Stomach (tissue), 9 donors: ENCODE results near the gene TEDC1. TPM values are rescaled to one million over a fixed set of nuclear protein-coding genes. Genes with fewer than 3 reads are reported as not detected.

Source experiments
- DNase-seq, 2 donors: peaks; one replicate each; pipeline versions ENCODE4 v3.0.0 to v3.0.0-alpha.2; 2013 to 2019
- H3K27ac ChIP-seq, 5 donors: fragments of 200-600 bp in 4 of 5; sonication (generic) in 4 of 5; one replicate each; pipeline ENCODE4 v1.5.1; 2013 to 2019; ENCODE audit warnings: mild to moderate bottlenecking in 1 of 5, moderate library complexity in 1 of 5
- H3K27me3 ChIP-seq, 3 donors: fragments of 200-600 bp; sonication (generic); one replicate each; pipeline ENCODE4 v1.5.1; 2017 to 2019; ENCODE audit warnings: mixed run types in 1 of 3
- H3K36me3 ChIP-seq, 4 donors: fragments of 200-600 bp; sonication (generic); 1 replicate in 3 of 4; 2 replicates in 1 of 4; pipeline ENCODE4 v1.5.1; 2016 to 2019
- H3K4me1 ChIP-seq, 4 donors: fragments of 200-600 bp; sonication (generic); one replicate each; pipeline ENCODE4 v1.5.1; 2016 to 2019
- H3K4me3 ChIP-seq, 4 donors: fragments of 200-600 bp; sonication (generic) in 3 of 4; one replicate each; pipeline ENCODE4 v1.5.1; 2016 to 2019; ENCODE audit warnings: mild to moderate bottlenecking in 1 of 4
- H3K9me3 ChIP-seq, 4 donors: fragments of 200-600 bp; sonication (generic); one replicate each; pipeline ENCODE4 v1.5.1; 2016 to 2019
- CTCF ChIP-seq, 7 experiments: fragments of 450-650 bp in 4 of 7; fragments of 200-600 bp in 3 of 7; sonication (generic) in 3 of 7; IDR thresholded peaks; one replicate each; pipeline ENCODE4 v1.5.1; 2016 to 2019; ENCODE audit warnings: antibody characterized with exemption in 7 of 7, control low read depth in 2 of 7, mild to moderate bottlenecking in 1 of 7
- EP300 ChIP-seq: sonication (generic); formaldehyde crosslinking; IDR thresholded peaks from one replicate; pipeline ENCODE4 v1.6.1; 2017; ENCODE audit warnings: antibody characterized with exemption
- POLR2A ChIP-seq, 4 donors: fragments of 450-650 bp; IDR thresholded peaks; one replicate each; pipeline ENCODE4 v1.6.1; 2016; ENCODE audit warnings: antibody characterized with exemption in 4 of 4, control low read depth in 2 of 4, mild to moderate bottlenecking in 1 of 4, moderate library complexity in 1 of 4
- POLR2AphosphoS5 ChIP-seq, 3 donors: sonication (generic); formaldehyde crosslinking; IDR thresholded peaks; one replicate each; pipeline ENCODE4 v1.6.1; 2016; ENCODE audit warnings: antibody characterized with exemption in 3 of 3
- WGBS, 5 donors: extraction: QIAGEN DNeasy Blood & Tissue Kit in 3 of 5; methylation state at CpG; one replicate each; pipeline versions ENCODE4 v1.1.5 to v1.1.7; 2013 to 2018; 5-methylcytosine and 5-hydroxymethylcytosine counted together
- intact Hi-C: fragments of 100-400 bp; cut with DNase I; formaldehyde crosslinking; loops from one replicate; pipeline ENCODE4 v1.15.1; 2023; ENCODE audit warnings: low total_unique reads
- polyA plus RNA-seq, 3 donors: library from polyadenylated mRNA; stranded (reverse); fragments of 200-250 nt; gene quantifications; one replicate each; pipeline ENCODE4 v1.2.3, GENCODE V29; 2013
- total RNA-seq, 5 donors: library from RNA; depleted of rRNA; stranded (reverse); fragments of >200 nt; gene quantifications; one replicate each; pipeline versions ENCODE4 v1.1.0 to v1.2.3, GENCODE V29; 2014 to 2016
- donor health status: healthy with polysubstance abuse.
- donor health status: Bipolar disorder and iron deficiency.
- donor health status: healthy.

TEDC1 gene
- total and polyA plus RNA-seq, 8 donors: 3.0 to 167 (median 17.9) TPM

GRCh38 chr14:105444859-105445258 is 46.2 kb upstream of the TEDC1 start:
- intact Hi-C loops: no loop called here
- DNase-seq: no peak
- TF ChIP-seq CTCF (IDR thresholded peaks at IDR 0.05): no peak
- TF ChIP-seq EP300: no peak
- TF ChIP-seq POLR2A (IDR thresholded peaks at IDR 0.05): no peak
- TF ChIP-seq POLR2AphosphoS5 (IDR thresholded peaks at IDR 0.05): no peak
- no peaks in the 10 kb centered on the region for H3K27me3 ChIP-seq
- WGBS, 5 donors: 86 to 91% (median 88%) methylated on average over 14 to 17 of the region's 17 CpGs
- H3K9me3 ChIP-seq: no peaks in the 10 kb centered on the region
- no peak overlapping the region for H3K27ac ChIP-seq
- H3K36me3 ChIP-seq: peaks cover 4 to 66% (median 36%) of the 10 kb centered on the region in 4 donors
- no peak overlapping the region for H3K4me3 ChIP-seq
- H3K4me1 ChIP-seq: peaks cover 6 to 14% (median 10%) of the 10 kb centered on the region in 4 donors

- 85 to 93% (median 91%) methylated on average over 6 to 24 of the region's 24 CpGs for WGBS, 5 donors
- intact Hi-C loops: no loop called here
- H3K27me3 ChIP-seq: no peaks in the 10 kb centered on the region
- H3K36me3 ChIP-seq: peaks cover 8 to 66% (median 38%) of the 10 kb centered on the region in 4 donors
- DNase-seq: no peak
- H3K27ac ChIP-seq: no peak overlapping the region
- TF ChIP-seq EP300 (no peak), POLR2A (IDR thresholded peaks at IDR 0.05) (no peak), CTCF (IDR thresholded peaks at IDR 0.05) (no peak), POLR2AphosphoS5 (IDR thresholded peaks at IDR 0.05) (no peak)
- no peaks in the 10 kb centered on the region for H3K9me3 ChIP-seq
- H3K4me1 ChIP-seq: peaks cover 6 to 14% (median 10%) of the 10 kb centered on the region in 4 donors
- H3K4me3 ChIP-seq: no peak overlapping the region
These were observed 45.8 kb upstream of the TEDC1 start for GRCh38 chr14:105445290-105445689.

GRCh38 chr14:105445901-105446845 is 44.9 kb upstream of the TEDC1 start:
- Histone ChIP-seq H3K27me3 (no peaks in the 10 kb centered on the region), H3K4me1 (peaks cover 6 to 14% (median 10%) of the 10 kb centered on the region in 4 donors), H3K36me3 (peaks cover 11 to 66% (median 43%) of the 10 kb centered on the region in 4 donors), H3K4me3 (no peak overlapping the region), H3K27ac (no peak overlapping the region), H3K9me3 (no peaks in the 10 kb centered on the region)
- 89 to 91% (median 91%) methylated on average over 13 to 26 of the region's 26 CpGs for WGBS, 5 donors
- intact Hi-C loops: no loop called here
- TF ChIP-seq EP300: no peak
- no peak for DNase-seq

- WGBS, 5 donors: 77 to 88% (median 79%) methylated on average over 12 to 14 of the region's 14 CpGs
- no peak overlapping the region for H3K27ac ChIP-seq
- TF ChIP-seq CTCF (IDR thresholded peaks at IDR 0.05) (no peak), POLR2AphosphoS5 (IDR thresholded peaks at IDR 0.05) (no peak), EP300 (no peak), POLR2A (IDR thresholded peaks at IDR 0.05) (no peak)
- H3K9me3 ChIP-seq: no peaks in the 10 kb centered on the region
- H3K4me1 ChIP-seq: peaks cover 6 to 14% (median 10%) of the 10 kb centered on the region in 4 donors
- H3K27me3 ChIP-seq: no peaks in the 10 kb centered on the region
- no peak overlapping the region for H3K4me3 ChIP-seq
- DNase-seq: no peak
- H3K36me3 ChIP-seq: peaks cover 15 to 68% (median 47%) of the 10 kb centered on the region in 4 donors
- intact Hi-C loops: no loop called here
These were observed 44.1 kb upstream of the TEDC1 start for GRCh38 chr14:105446971-105447370.
